Peyer's patch (tissue), 4 donors: Measurements from ENCODE around the gene BRINP2. TPM values are rescaled to one million over a fixed set of nuclear protein-coding genes. Genes with fewer than 3 reads are reported as not detected.

Source experiments
- DNase-seq, 3 donors: peaks; one replicate each; pipeline ENCODE4 v3.0.0-alpha.2; 2017 to 2019
- H3K27ac ChIP-seq, 4 donors: fragments of 200-600 bp; sonication (generic); one replicate each; pipeline ENCODE4 v1.5.1; 2016 to 2019
- H3K27me3 ChIP-seq, 2 donors: fragments of 200-600 bp; sonication (generic); one replicate each; pipeline ENCODE4 v1.5.1; 2019
- H3K36me3 ChIP-seq, 3 donors: fragments of 200-600 bp; sonication (generic); one replicate each; pipeline ENCODE4 v1.5.1; 2016 to 2019
- H3K4me1 ChIP-seq, 4 donors: fragments of 200-600 bp; sonication (generic); one replicate each; pipeline ENCODE4 v1.5.1; 2016 to 2019
- H3K4me3 ChIP-seq, 4 donors: fragments of 200-600 bp; sonication (generic); 1 replicate in 3 of 4; 2 replicates in 1 of 4; pipeline ENCODE4 v1.5.1; 2016 to 2019; ENCODE audit warnings: mild to moderate bottlenecking in 1 of 4
- H3K9me3 ChIP-seq, 4 donors: fragments of 200-600 bp; sonication (generic); one replicate each; pipeline ENCODE4 v1.5.1; 2016 to 2019; ENCODE audit warnings: mild to moderate bottlenecking in 1 of 4
- POLR2A ChIP-seq, 2 donors: fragments of 450-650 bp; IDR thresholded peaks; one replicate each; pipeline ENCODE4 v1.5.1; 2017; ENCODE audit warnings: antibody characterized with exemption in 2 of 2, mild to moderate bottlenecking in 2 of 2, moderate library complexity in 2 of 2
- total RNA-seq, 4 donors: library from RNA; depleted of rRNA; stranded (reverse); fragments of >200 nt; gene quantifications; one replicate each; pipeline ENCODE4 v1.1.0, GENCODE V29; 2016
- TF ChIP-seq, protein P1 (sequence below), 6 experiments: fragments of 450-650 bp in 4 of 6; fragments of 200-600 bp in 2 of 6; sonication (generic) in 1 of 6; IDR thresholded peaks; one replicate each; pipeline ENCODE4 v1.5.1; 2017 to 2019; ENCODE audit warnings: antibody characterized with exemption in 6 of 6, mild to moderate bottlenecking in 3 of 6, moderate library complexity in 1 of 6

Gene BRINP2, protein sequence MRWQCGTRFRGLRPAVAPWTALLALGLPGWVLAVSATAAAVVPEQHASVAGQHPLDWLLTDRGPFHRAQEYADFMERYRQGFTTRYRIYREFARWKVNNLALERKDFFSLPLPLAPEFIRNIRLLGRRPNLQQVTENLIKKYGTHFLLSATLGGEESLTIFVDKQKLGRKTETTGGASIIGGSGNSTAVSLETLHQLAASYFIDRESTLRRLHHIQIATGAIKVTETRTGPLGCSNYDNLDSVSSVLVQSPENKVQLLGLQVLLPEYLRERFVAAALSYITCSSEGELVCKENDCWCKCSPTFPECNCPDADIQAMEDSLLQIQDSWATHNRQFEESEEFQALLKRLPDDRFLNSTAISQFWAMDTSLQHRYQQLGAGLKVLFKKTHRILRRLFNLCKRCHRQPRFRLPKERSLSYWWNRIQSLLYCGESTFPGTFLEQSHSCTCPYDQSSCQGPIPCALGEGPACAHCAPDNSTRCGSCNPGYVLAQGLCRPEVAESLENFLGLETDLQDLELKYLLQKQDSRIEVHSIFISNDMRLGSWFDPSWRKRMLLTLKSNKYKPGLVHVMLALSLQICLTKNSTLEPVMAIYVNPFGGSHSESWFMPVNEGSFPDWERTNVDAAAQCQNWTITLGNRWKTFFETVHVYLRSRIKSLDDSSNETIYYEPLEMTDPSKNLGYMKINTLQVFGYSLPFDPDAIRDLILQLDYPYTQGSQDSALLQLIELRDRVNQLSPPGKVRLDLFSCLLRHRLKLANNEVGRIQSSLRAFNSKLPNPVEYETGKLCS
- not detected for total RNA-seq

DNA sequence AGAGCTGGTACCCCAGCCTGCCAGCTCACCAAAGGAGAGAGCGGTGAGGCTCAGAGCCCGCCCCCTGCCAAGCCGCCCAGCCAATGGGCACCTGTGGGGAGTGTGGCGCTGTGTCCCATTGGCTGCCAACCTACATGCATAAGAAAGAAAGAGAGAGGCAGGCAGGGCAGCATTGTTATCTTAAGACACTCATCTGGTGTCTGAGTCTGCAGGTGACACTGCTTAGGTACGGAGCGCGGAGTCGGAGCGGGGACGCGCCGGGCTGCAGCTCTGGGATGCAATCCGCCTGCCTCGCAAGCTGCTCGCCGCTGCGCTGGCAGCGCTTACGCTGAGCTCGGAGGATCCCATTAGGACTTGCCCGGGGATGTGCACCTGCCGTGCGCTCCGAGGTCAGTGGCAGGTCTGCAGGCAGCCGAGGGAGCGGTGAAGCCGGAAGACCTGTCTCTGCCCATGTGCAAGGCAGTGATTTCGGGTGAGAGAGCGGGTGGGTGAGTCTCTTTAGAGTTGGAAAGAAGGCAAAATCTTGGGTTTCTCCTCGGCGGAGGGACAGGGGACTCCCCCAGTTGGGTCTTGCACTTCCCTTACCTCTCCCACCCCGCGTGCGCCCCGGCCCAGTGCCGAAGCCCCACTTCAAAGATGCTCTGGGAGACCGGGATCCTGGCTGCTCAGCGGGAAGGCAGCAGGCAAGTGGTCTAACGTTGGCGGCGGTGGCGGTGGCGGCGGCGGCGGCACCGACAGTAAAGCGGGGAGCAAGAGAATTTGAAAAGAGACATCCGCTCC, at the start of gene BRINP2:
Gene BRINP2 (plus strand): TSS at position 203 of the 780 bp plus-strand sequence. CDS start 58,919 bp downstream, outside the sequence.
- Histone ChIP-seq H3K4me3 (peak within 1 kb of the TSS in 1 of 4 donors; percentile 30), H3K27me3 (no peaks in the 10 kb centered on the region)
- no peak for DNase-seq

DNA sequence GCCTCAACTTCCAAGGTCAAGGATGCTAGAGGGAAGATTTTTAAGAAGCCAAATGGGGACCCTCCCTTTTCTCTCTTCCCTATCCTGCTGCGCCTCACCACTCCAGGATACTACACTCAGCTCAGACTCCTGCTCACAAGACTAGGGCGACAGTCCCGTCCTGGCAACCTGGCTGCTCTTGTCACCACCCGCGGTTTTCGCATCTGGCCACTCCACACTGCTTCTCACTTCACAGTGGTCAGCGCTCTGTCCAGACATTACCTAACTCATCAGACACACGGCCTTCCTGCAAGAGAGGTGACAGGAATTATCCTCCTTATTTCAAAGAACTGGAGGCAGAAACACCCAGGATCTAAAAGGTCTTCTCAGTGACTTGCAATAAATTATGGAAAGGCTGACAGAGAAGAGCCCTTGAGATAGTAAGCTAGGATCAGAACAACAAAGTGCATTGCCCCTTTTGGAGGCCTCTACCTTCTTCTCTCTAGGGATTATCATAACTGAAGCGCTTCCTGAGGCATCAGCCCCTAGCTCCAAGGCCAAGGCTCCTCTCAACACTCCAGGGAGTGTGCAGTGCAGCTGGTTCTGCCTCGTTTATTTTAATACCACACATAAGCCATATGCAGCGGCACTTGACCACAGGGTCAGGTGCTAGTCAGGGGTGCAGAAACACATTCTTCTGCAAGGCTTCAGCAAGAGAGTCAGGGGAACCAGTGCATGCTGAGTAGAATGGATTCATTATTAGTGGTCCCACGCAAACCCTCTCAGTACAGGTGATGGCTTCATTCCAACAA, 48.1 kb upstream of the BRINP2 start:
- Histone ChIP-seq H3K4me1 (no peaks in the 10 kb centered on the region), H3K27ac (no peak overlapping the region), H3K4me3 (no peak overlapping the region), H3K27me3 (no peaks in the 10 kb centered on the region), H3K9me3 (no peaks in the 10 kb centered on the region), H3K36me3 (no peaks in the 10 kb centered on the region)
- no peak for DNase-seq
- no peak for TF ChIP-seq POLR2A (IDR thresholded peaks at IDR 0.05)

More for the DNA sequence above, at the start of gene BRINP2:
- no peak for TF ChIP-seq POLR2A (IDR thresholded peaks at IDR 0.05)
- TF ChIP-seq, protein P1, sequence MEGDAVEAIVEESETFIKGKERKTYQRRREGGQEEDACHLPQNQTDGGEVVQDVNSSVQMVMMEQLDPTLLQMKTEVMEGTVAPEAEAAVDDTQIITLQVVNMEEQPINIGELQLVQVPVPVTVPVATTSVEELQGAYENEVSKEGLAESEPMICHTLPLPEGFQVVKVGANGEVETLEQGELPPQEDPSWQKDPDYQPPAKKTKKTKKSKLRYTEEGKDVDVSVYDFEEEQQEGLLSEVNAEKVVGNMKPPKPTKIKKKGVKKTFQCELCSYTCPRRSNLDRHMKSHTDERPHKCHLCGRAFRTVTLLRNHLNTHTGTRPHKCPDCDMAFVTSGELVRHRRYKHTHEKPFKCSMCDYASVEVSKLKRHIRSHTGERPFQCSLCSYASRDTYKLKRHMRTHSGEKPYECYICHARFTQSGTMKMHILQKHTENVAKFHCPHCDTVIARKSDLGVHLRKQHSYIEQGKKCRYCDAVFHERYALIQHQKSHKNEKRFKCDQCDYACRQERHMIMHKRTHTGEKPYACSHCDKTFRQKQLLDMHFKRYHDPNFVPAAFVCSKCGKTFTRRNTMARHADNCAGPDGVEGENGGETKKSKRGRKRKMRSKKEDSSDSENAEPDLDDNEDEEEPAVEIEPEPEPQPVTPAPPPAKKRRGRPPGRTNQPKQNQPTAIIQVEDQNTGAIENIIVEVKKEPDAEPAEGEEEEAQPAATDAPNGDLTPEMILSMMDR (IDR thresholded peaks at IDR 0.05) = no peak
- no peaks in the 10 kb centered on the region for H3K36me3 ChIP-seq
- H3K27ac ChIP-seq = no peak within 1 kb of the TSS
- no peaks in the 10 kb centered on the region for H3K9me3 ChIP-seq
- H3K4me1 ChIP-seq = peaks cover 0 to 5% (median 0%) of the 10 kb centered on the region in 4 donors

DNA sequence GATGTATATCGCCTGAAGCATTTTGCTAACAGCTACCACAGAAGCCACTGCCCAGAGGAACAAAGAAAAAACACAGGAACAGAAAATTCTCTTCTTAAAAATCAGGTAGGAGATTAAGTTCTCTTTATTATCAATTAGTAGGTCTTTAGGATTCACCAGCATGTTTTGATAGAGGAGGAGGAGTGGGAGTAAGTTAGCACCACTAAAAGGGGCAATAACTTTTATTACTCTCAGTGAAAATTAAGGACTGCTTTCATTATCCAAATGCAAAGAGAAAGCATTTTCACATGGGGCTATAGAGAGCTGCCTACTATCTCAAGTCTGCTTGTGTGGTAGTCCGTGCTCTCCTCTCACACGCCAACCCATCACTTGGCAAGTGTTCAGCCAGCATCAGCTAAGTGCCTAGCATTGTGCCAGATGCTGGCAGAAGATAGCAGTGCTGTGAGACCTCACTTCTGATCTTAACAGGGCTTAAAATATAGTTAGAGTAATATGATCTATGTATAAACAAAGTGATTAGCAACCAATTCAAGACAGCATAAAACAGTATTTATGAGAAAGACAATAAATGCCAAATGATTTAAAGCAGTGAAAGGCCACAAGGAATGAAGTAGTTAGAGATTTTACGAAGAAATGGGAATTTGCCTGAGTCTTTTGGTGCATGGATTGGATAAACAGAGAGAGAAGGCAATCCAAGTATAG, 46.0 kb upstream of the BRINP2 start:
- H3K4me3 ChIP-seq = no peak overlapping the region
- H3K27me3 ChIP-seq = no peaks in the 10 kb centered on the region
- H3K36me3 ChIP-seq = no peaks in the 10 kb centered on the region
- no peak for TF ChIP-seq POLR2A (IDR thresholded peaks at IDR 0.05)
- TF ChIP-seq, protein P1 (IDR thresholded peaks at IDR 0.05) = no peak
- no peaks in the 10 kb centered on the region for H3K9me3 ChIP-seq
- no peaks in the 10 kb centered on the region for H3K4me1 ChIP-seq
- no peak overlapping the region for H3K27ac ChIP-seq
- no peak for DNase-seq

DNA sequence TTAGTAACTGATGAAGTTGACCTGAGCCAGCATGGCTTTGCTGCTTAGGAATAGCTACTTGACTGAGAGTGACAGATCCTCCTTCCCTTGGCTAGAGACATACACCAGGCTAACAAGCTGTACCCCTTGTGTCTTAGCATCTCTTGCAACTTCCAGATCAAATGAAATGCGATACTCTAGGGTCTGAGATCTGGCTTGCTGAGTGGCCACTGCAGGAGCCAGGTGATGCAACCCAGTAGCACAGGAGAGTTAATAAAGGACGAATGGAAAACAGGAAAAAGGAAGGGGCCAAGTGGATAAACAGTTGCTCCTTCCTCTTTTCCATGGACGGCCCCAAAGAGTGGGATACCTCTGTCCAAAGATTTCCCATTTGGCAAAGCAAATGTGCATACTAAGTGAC, 44.5 kb upstream of the BRINP2 start:
- no peaks in the 10 kb centered on the region for H3K27me3 ChIP-seq
- H3K27ac ChIP-seq = no peak overlapping the region
- no peaks in the 10 kb centered on the region for H3K9me3 ChIP-seq
- TF ChIP-seq POLR2A (IDR thresholded peaks at IDR 0.05) = no peak
- TF ChIP-seq, protein P1 (IDR thresholded peaks at IDR 0.05) = no peak
- no peak overlapping the region for H3K4me3 ChIP-seq
- no peaks in the 10 kb centered on the region for H3K36me3 ChIP-seq
- DNase-seq = no peak
- no peaks in the 10 kb centered on the region for H3K4me1 ChIP-seq

DNA sequence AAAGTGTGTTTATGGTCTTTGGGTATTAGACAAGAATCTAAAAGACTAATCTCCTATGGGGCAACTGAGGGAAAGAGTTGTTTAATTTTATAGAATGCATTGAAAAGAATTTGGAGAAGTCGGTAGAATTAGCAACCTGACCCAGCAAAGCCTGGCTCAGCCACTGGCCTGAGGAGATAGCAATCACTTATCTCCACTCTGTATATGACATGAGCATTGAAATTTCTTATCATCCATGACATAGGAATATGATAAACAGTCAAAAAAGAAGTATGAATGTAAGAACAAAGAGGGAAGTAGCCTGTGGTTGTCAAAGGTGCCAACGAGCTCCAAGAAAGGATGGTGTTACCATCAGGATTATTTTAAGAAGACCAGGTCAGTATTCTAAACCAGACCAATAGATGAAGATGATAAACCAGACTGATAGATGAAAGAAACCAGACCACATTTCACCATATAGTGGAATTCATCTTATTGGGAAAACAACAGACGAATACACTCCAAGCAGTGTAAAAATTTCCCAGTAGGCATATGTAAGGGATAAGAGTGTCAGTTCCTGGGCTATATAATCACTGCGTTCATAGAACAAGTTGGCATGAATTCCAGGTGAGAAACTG, 42.0 kb upstream of the BRINP2 start:
- no peak overlapping the region for H3K27ac ChIP-seq
- no peak for DNase-seq
- H3K9me3 ChIP-seq = no peaks in the 10 kb centered on the region
- H3K4me3 ChIP-seq = no peak overlapping the region
- H3K4me1 ChIP-seq = no peaks in the 10 kb centered on the region
- TF ChIP-seq, protein P1 (IDR thresholded peaks at IDR 0.05) = no peak
- no peak for TF ChIP-seq POLR2A (IDR thresholded peaks at IDR 0.05)
- H3K27me3 ChIP-seq = no peaks in the 10 kb centered on the region
- H3K36me3 ChIP-seq = no peaks in the 10 kb centered on the region
